Body of pancreas (tissue), 4 donors: Measurements from ENCODE around the gene ZNF253.
"Not testable (repeated sequence)": the region's sequence is repeated elsewhere in the genome, so short reads cannot be mapped to it uniquely, and the experiment has no call there.

ENCODE experiments used
- POLR2A ChIP-seq, 3 donors: fragments of 450-650 bp; IDR thresholded peaks; one replicate each; pipeline ENCODE4 v1.6.1; 2016; ENCODE audit warnings: antibody characterized with exemption in 3 of 3, mild to moderate bottlenecking in 2 of 3
- TF ChIP-seq, protein P1 (sequence below), 7 experiments: fragments of 450-650 bp in 4 of 7; fragments of 200-600 bp in 3 of 7; sonication (generic) in 3 of 7; IDR thresholded peaks; one replicate each; pipeline ENCODE4 v1.5.1; 2016 to 2019; ENCODE audit warnings: antibody characterized with exemption in 7 of 7

DNA sequence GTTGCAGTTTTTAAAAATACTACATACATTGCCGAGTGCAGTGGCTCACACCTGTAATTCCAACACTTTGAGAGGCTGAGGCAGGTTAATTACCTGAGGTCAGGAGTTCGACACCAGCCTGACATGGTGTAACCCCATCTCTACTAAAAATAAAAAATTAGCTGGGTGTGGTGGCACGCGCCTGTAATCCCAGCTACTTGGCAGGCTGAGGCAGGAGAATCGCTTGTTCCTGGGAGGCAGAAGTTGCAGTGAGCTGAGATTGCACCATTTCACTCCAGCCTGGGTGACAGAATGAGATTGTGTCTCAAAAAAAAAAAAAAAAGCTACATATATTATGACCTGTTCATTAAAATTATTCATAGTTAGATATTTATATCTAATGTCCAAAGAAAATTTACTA is 4.4 kb downstream of the ZNF253 start:
- TF ChIP-seq, protein P1, sequence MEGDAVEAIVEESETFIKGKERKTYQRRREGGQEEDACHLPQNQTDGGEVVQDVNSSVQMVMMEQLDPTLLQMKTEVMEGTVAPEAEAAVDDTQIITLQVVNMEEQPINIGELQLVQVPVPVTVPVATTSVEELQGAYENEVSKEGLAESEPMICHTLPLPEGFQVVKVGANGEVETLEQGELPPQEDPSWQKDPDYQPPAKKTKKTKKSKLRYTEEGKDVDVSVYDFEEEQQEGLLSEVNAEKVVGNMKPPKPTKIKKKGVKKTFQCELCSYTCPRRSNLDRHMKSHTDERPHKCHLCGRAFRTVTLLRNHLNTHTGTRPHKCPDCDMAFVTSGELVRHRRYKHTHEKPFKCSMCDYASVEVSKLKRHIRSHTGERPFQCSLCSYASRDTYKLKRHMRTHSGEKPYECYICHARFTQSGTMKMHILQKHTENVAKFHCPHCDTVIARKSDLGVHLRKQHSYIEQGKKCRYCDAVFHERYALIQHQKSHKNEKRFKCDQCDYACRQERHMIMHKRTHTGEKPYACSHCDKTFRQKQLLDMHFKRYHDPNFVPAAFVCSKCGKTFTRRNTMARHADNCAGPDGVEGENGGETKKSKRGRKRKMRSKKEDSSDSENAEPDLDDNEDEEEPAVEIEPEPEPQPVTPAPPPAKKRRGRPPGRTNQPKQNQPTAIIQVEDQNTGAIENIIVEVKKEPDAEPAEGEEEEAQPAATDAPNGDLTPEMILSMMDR (IDR thresholded peaks at IDR 0.05): not testable (repeated sequence)
- not testable (repeated sequence) for TF ChIP-seq POLR2A (IDR thresholded peaks at IDR 0.05)
